ENCODE results near the gene HTR4. TPM values are rescaled to one million over a fixed set of nuclear protein-coding genes. Genes with fewer than 3 reads are reported as not detected.

HTR4 gene
- total RNA-seq, 4 donors from 2014 or later: not detected

- TF ChIP-seq CTCF (IDR thresholded peaks at IDR 0.05; ENCODE audit: low read depth): no peak
These were observed 95.4 kb downstream of the HTR4 start for GRCh38 chr5:148558892-148559291.

GRCh38 chr5:148556835-148557234, 97.5 kb downstream of the HTR4 start:
- no peak for TF ChIP-seq CTCF (IDR thresholded peaks at IDR 0.05; ENCODE audit: low read depth)

GRCh38 chr5:148554621-148555020, 99.7 kb downstream of the HTR4 start:
- TF ChIP-seq CTCF (IDR thresholded peaks at IDR 0.05; ENCODE audit: low read depth): no peak

- no peak for TF ChIP-seq CTCF (IDR thresholded peaks at IDR 0.05; ENCODE audit: low read depth)
These were observed 110.6 kb downstream of the HTR4 start for GRCh38 chr5:148543727-148544126.

- TF ChIP-seq CTCF (IDR thresholded peaks at IDR 0.05; ENCODE audit: low read depth): no peak
These were observed 111.5 kb downstream of the HTR4 start for GRCh38 chr5:148542812-148543211.

GRCh38 chr5:148541054-148541835, 113.1 kb downstream of the HTR4 start:
- no peak for TF ChIP-seq CTCF (IDR thresholded peaks at IDR 0.05; ENCODE audit: low read depth)

GRCh38 chr5:148540647-148541046, 113.7 kb downstream of the HTR4 start:
- TF ChIP-seq CTCF (IDR thresholded peaks at IDR 0.05; ENCODE audit: low read depth): no peak

Measured in subcutaneous adipose tissue (tissue), 4 donors.